ENCODE data around the gene C1orf21. TPM values are rescaled to one million over a fixed set of nuclear protein-coding genes. Genes with fewer than 3 reads are reported as not detected.

The C1orf21 gene
- total and polyA plus RNA-seq, 7 experiments from 2014 or later: 0.46 to 8.5 (median 1.7) TPM; not detected in 2

- Mint-ChIP-seq H3K4me1 (peaks cover 0 to 6% (median 0%) of the 10 kb centered on the region in 7 donors), H3K27ac (no peak overlapping the region), H3K9me3 (no peaks in the 10 kb centered on the region), H3K27me3 (peaks cover 0 to 10% (median 2%) of the 10 kb centered on the region in 5 donors), H3K4me3 (no peak overlapping the region), H3K36me3 (no peaks in the 10 kb centered on the region)
- Histone ChIP-seq H3K27ac (ENCODE audit: low read depth, low read length) (no peak overlapping the region), H3K27me3 (ENCODE audit: control insufficient read depth in 2 of 2, insufficient read depth in 2 of 2, low read length in 2 of 2) (no peaks in the 10 kb centered on the region), H3K36me3 (ENCODE audit: control insufficient read depth in 2 of 3, insufficient read depth in 3 of 3, low read length in 3 of 3) (no peaks in the 10 kb centered on the region), H3K4me1 (ENCODE audit: control insufficient read depth in 2 of 2, insufficient read depth in 2 of 2, low read length in 2 of 2) (no peaks in the 10 kb centered on the region), H3K9me3 (ENCODE audit: control insufficient read depth in 2 of 3, low read length in 3 of 3) (no peaks in the 10 kb centered on the region), H3K4me3 (ENCODE audit: low read length) (no peak overlapping the region)
- ATAC-seq: peak; percentile 63
- no peak for DNase-seq
- intact Hi-C loops (cut with micrococcal nuclease): no loop called here
- CTCF ChIA-PET: no interaction called here
- POLR2A ChIA-PET: no interaction called here
Observed at GRCh38 chr1:184483101-184483683, 96.4 kb downstream of the C1orf21 start.

GRCh38 chr1:184485751-184486723, 99.2 kb downstream of the C1orf21 start:
- ATAC-seq (no peak), DNase-seq (no peak)
- Mint-ChIP-seq H3K27ac (no peak overlapping the region), H3K9me3 (no peaks in the 10 kb centered on the region), H3K27me3 (peaks cover 0 to 10% (median 2%) of the 10 kb centered on the region in 5 donors), H3K4me1 (peaks cover 0 to 6% (median 0%) of the 10 kb centered on the region in 7 donors), H3K36me3 (no peaks in the 10 kb centered on the region), H3K4me3 (no peak overlapping the region)
- no peaks in the 10 kb centered on the region for H3K9me3 ChIP-seq (ENCODE audit: control insufficient read depth in 2 of 3, low read length in 3 of 3)
- ChIA-PET POLR2A (no interaction called here), CTCF (no interaction called here)
- no peaks in the 10 kb centered on the region for H3K36me3 ChIP-seq (ENCODE audit: control insufficient read depth in 2 of 3, insufficient read depth in 3 of 3, low read length in 3 of 3)
- intact Hi-C loops (cut with micrococcal nuclease): no loop called here
- H3K4me1 ChIP-seq (ENCODE audit: control insufficient read depth in 2 of 2, insufficient read depth in 2 of 2, low read length in 2 of 2): no peaks in the 10 kb centered on the region
- H3K4me3 ChIP-seq (ENCODE audit: low read length): no peak overlapping the region
- H3K27me3 ChIP-seq (ENCODE audit: control insufficient read depth in 2 of 2, insufficient read depth in 2 of 2, low read length in 2 of 2): no peaks in the 10 kb centered on the region
- H3K27ac ChIP-seq (ENCODE audit: low read depth, low read length): no peak overlapping the region

GRCh38 chr1:184486761-184487445, 100.1 kb downstream of the C1orf21 start:
- intact Hi-C loops (cut with micrococcal nuclease): no loop called here
- DNase-seq (no peak), ATAC-seq (no peak)
- Mint-ChIP-seq H3K4me1 (peaks cover 0 to 6% (median 3%) of the 10 kb centered on the region in 7 donors), H3K4me3 (no peak overlapping the region), H3K27ac (no peak overlapping the region), H3K9me3 (no peaks in the 10 kb centered on the region), H3K27me3 (peaks cover 0 to 6% (median 0%) of the 10 kb centered on the region in 5 donors), H3K36me3 (no peaks in the 10 kb centered on the region)
- H3K4me3 ChIP-seq (ENCODE audit: low read length): no peak overlapping the region
- ChIA-PET POLR2A (no interaction called here), CTCF (no interaction called here)
- H3K9me3 ChIP-seq (ENCODE audit: control insufficient read depth in 2 of 3, low read length in 3 of 3): no peaks in the 10 kb centered on the region
- H3K27me3 ChIP-seq (ENCODE audit: control insufficient read depth in 2 of 2, insufficient read depth in 2 of 2, low read length in 2 of 2): no peaks in the 10 kb centered on the region
- peaks cover 0 to under 1% of the 10 kb centered on the region in 2 donors for H3K4me1 ChIP-seq (ENCODE audit: control insufficient read depth in 2 of 2, insufficient read depth in 2 of 2, low read length in 2 of 2)
- H3K27ac ChIP-seq (ENCODE audit: low read depth, low read length): no peak overlapping the region
- H3K36me3 ChIP-seq (ENCODE audit: control insufficient read depth in 2 of 3, insufficient read depth in 3 of 3, low read length in 3 of 3): no peaks in the 10 kb centered on the region

- H3K36me3 ChIP-seq (ENCODE audit: control insufficient read depth in 2 of 3, insufficient read depth in 3 of 3, low read length in 3 of 3): no peaks in the 10 kb centered on the region
- intact Hi-C loops (cut with micrococcal nuclease): no loop called here
- H3K9me3 ChIP-seq (ENCODE audit: control insufficient read depth in 2 of 3, low read length in 3 of 3): no peaks in the 10 kb centered on the region
- Mint-ChIP-seq H3K4me3 (no peak overlapping the region), H3K4me1 (peaks cover 0 to 14% (median 7%) of the 10 kb centered on the region in 7 donors), H3K27ac (no peak overlapping the region), H3K9me3 (no peaks in the 10 kb centered on the region), H3K27me3 (peaks cover 0 to 6% (median 0%) of the 10 kb centered on the region in 5 donors), H3K36me3 (no peaks in the 10 kb centered on the region)
- ChIA-PET POLR2A (no interaction called here), CTCF (no interaction called here)
- H3K4me3 ChIP-seq (ENCODE audit: low read length): no peak overlapping the region
- ATAC-seq: no peak
- no peak for DNase-seq
- H3K27me3 ChIP-seq (ENCODE audit: control insufficient read depth in 2 of 2, insufficient read depth in 2 of 2, low read length in 2 of 2): no peaks in the 10 kb centered on the region
- H3K27ac ChIP-seq (ENCODE audit: low read depth, low read length): no peak overlapping the region
- peaks cover 0 to 5% of the 10 kb centered on the region in 2 donors for H3K4me1 ChIP-seq (ENCODE audit: control insufficient read depth in 2 of 2, insufficient read depth in 2 of 2, low read length in 2 of 2)
Observed at GRCh38 chr1:184487531-184488193, 100.8 kb downstream of the C1orf21 start.

- Histone ChIP-seq H3K27me3 (ENCODE audit: control insufficient read depth in 2 of 2, insufficient read depth in 2 of 2, low read length in 2 of 2) (no peaks in the 10 kb centered on the region), H3K9me3 (ENCODE audit: control insufficient read depth in 2 of 3, low read length in 3 of 3) (no peaks in the 10 kb centered on the region), H3K4me3 (ENCODE audit: low read length) (no peak overlapping the region), H3K27ac (ENCODE audit: low read depth, low read length) (no peak overlapping the region), H3K36me3 (ENCODE audit: control insufficient read depth in 2 of 3, insufficient read depth in 3 of 3, low read length in 3 of 3) (no peaks in the 10 kb centered on the region), H3K4me1 (ENCODE audit: control insufficient read depth in 2 of 2, insufficient read depth in 2 of 2, low read length in 2 of 2) (peaks cover 0 to 5% of the 10 kb centered on the region in 2 donors)
- POLR2A ChIA-PET: no interaction called here
- Mint-ChIP-seq H3K4me1 (peaks cover 0 to 20% (median 7%) of the 10 kb centered on the region in 7 donors), H3K9me3 (no peaks in the 10 kb centered on the region), H3K36me3 (no peaks in the 10 kb centered on the region), H3K27ac (no peak overlapping the region), H3K27me3 (peaks cover 0 to 6% (median 0%) of the 10 kb centered on the region in 5 donors), H3K4me3 (no peak overlapping the region)
- DNase-seq: no peak
- intact Hi-C loops (cut with micrococcal nuclease): loop anchor here in 1 of 2 donors (5.0 kb wide), 1 partner anchor 103 kb away; the partner anchor contains the start of gene C1orf21
- CTCF ChIA-PET: no interaction called here
- ATAC-seq: no peak
Observed at GRCh38 chr1:184489908-184490307, 103.1 kb downstream of the C1orf21 start.

- ChIA-PET POLR2A (no interaction called here), CTCF (no interaction called here)
- intact Hi-C loops (cut with micrococcal nuclease): loop anchor here in 1 of 2 donors (5.0 kb wide), 1 partner anchor 105 kb away; the partner anchor contains the start of gene C1orf21
- DNase-seq (no peak), ATAC-seq (no peak)
- Mint-ChIP-seq H3K4me3 (no peak overlapping the region), H3K27me3 (no peaks in the 10 kb centered on the region), H3K9me3 (no peaks in the 10 kb centered on the region), H3K36me3 (no peaks in the 10 kb centered on the region), H3K27ac (peak overlapping the region in 2 of 9 donors; percentile 57 to 76), H3K4me1 (peaks cover 0 to 20% (median 6%) of the 10 kb centered on the region in 7 donors)
- Histone ChIP-seq H3K27ac (ENCODE audit: low read depth, low read length) (no peak overlapping the region), H3K36me3 (ENCODE audit: control insufficient read depth in 2 of 3, insufficient read depth in 3 of 3, low read length in 3 of 3) (no peaks in the 10 kb centered on the region), H3K27me3 (ENCODE audit: control insufficient read depth in 2 of 2, insufficient read depth in 2 of 2, low read length in 2 of 2) (no peaks in the 10 kb centered on the region), H3K4me3 (ENCODE audit: low read length) (no peak overlapping the region), H3K9me3 (ENCODE audit: control insufficient read depth in 2 of 3, low read length in 3 of 3) (no peaks in the 10 kb centered on the region), H3K4me1 (ENCODE audit: control insufficient read depth in 2 of 2, insufficient read depth in 2 of 2, low read length in 2 of 2) (peaks cover 0 to 5% of the 10 kb centered on the region in 2 donors)
Observed at GRCh38 chr1:184492536-184492935, 105.7 kb downstream of the C1orf21 start.
